ENCODE data around the gene DCT. TPM values are rescaled to one million over a fixed set of nuclear protein-coding genes. Genes with fewer than 3 reads are reported as not detected.

Gene DCT
- total RNA-seq, 6 experiments from 2014 or later, result 0.10 to 0.35 (median 0.11) TPM; not detected in 2

- 83% methylated on average over 7 of the region's 7 CpGs for WGBS (ENCODE audit: insufficient coverage, low coverage, low lambda C conversion rate, missing lambda C conversion rate)
Observed at GRCh38 chr13:94408314-94409036, 71.0 kb downstream of the DCT start.

GRCh38 chr13:94400874-94401273 lies 78.6 kb downstream of the DCT start:
- no peaks in the 10 kb centered on the region for H3K9me3 ChIP-seq
- DNase-seq (no peak), ATAC-seq (peak; percentile 94 to 98 (median 95))
- 37% methylated on average over 4 of the region's 4 CpGs for WGBS (ENCODE audit: insufficient coverage, low coverage, low lambda C conversion rate, missing lambda C conversion rate)
- no peaks in the 10 kb centered on the region for H3K27me3 ChIP-seq
- no peaks in the 10 kb centered on the region for H3K36me3 ChIP-seq
- H3K27ac ChIP-seq, result no peak overlapping the region
- intact Hi-C loops (cut with DNase I), result no loop called here
- TF ChIP-seq CTCF (IDR thresholded peaks at IDR 0.05), result no peak
- TF ChIP-seq POLR2A (IDR thresholded peaks at IDR 0.05), result no peak
- no peak overlapping the region for H3K4me3 ChIP-seq
- peaks cover 0 to 5% (median 0%) of the 10 kb centered on the region in 4 donors for H3K4me1 ChIP-seq

More at GRCh38 chr13:94408314-94409036, 71.0 kb downstream of the DCT start:
- no peak overlapping the region for H3K4me3 ChIP-seq
- H3K27ac ChIP-seq, result no peak overlapping the region
- H3K9me3 ChIP-seq, result no peaks in the 10 kb centered on the region
- TF ChIP-seq CTCF (IDR thresholded peaks at IDR 0.05) (no peak), POLR2A (IDR thresholded peaks at IDR 0.05) (no peak)
- no peak for DNase-seq
- H3K4me1 ChIP-seq, result no peaks in the 10 kb centered on the region
- intact Hi-C loops (cut with DNase I), result no loop called here
- no peak for ATAC-seq
- H3K27me3 ChIP-seq, result no peaks in the 10 kb centered on the region
- H3K36me3 ChIP-seq, result no peaks in the 10 kb centered on the region

GRCh38 chr13:94399812-94400211 lies 79.7 kb downstream of the DCT start:
- H3K4me1 ChIP-seq, result peaks cover 0 to 5% (median 0%) of the 10 kb centered on the region in 4 donors
- intact Hi-C loops (cut with DNase I), result no loop called here
- H3K4me3 ChIP-seq, result no peak overlapping the region
- H3K27me3 ChIP-seq, result no peaks in the 10 kb centered on the region
- no peak overlapping the region for H3K27ac ChIP-seq
- ATAC-seq (no peak), DNase-seq (no peak)
- no peaks in the 10 kb centered on the region for H3K9me3 ChIP-seq
- no peak for TF ChIP-seq POLR2A (IDR thresholded peaks at IDR 0.05)
- TF ChIP-seq CTCF (IDR thresholded peaks at IDR 0.05), result no peak
- H3K36me3 ChIP-seq, result no peaks in the 10 kb centered on the region

GRCh38 chr13:94395860-94396259 lies 83.6 kb downstream of the DCT start:
- peaks cover 0 to 5% (median 0%) of the 10 kb centered on the region in 4 donors for H3K4me1 ChIP-seq
- no peak overlapping the region for H3K27ac ChIP-seq
- intact Hi-C loops (cut with DNase I), result no loop called here
- ATAC-seq, result no peak
- 90% methylated on average over 5 of the region's 5 CpGs for WGBS (ENCODE audit: insufficient coverage, low coverage, low lambda C conversion rate, missing lambda C conversion rate)
- H3K27me3 ChIP-seq, result no peaks in the 10 kb centered on the region
- no peak overlapping the region for H3K4me3 ChIP-seq
- no peak for TF ChIP-seq CTCF (IDR thresholded peaks at IDR 0.05)
- no peak for TF ChIP-seq POLR2A (IDR thresholded peaks at IDR 0.05)
- H3K36me3 ChIP-seq, result no peaks in the 10 kb centered on the region
- H3K9me3 ChIP-seq, result no peaks in the 10 kb centered on the region
- DNase-seq, result no peak
